SK-N-SH treated with all-trans-retinoic acid at 6 μM for 48 hours (cell line): ENCODE results near the gene TEX29.

Experiments
- ARNTL ChIP-seq: fragments of 450-650 bp; formaldehyde crosslinking; IDR thresholded peaks from 2 replicates; pipeline ENCODE4 v1.5.0; 2020; ENCODE audit warnings: low read depth, mild to moderate bottlenecking, moderate library complexity, borderline replicate concordance
- CREB5 ChIP-seq: fragments of 250-450 bp; sonication (Bioruptor Pico); IDR thresholded peaks from 2 replicates; pipeline ENCODE4 v1.5.1; 2020; ENCODE audit warnings: low read depth, mild to moderate bottlenecking, moderate library complexity
- GLIS3 ChIP-seq: fragments of 250-450 bp; sonication (Bioruptor Pico); IDR thresholded peaks from 2 replicates; pipeline ENCODE4 v1.5.0; 2020; ENCODE audit warnings: mild to moderate bottlenecking, moderate library complexity
- ISL1 ChIP-seq: fragments of 250-450 bp; sonication (Bioruptor Pico); IDR thresholded peaks from 2 replicates; pipeline ENCODE4 v2.1.2; 2022; ENCODE audit warnings: mild to moderate bottlenecking, moderate library complexity
- PATZ1 ChIP-seq: fragments of 250-450 bp; sonication (Bioruptor Pico); IDR thresholded peaks from 2 replicates; pipeline ENCODE4 v1.8.0; 2020; ENCODE audit warnings: mild to moderate bottlenecking, moderate library complexity, borderline replicate concordance
- RARB ChIP-seq: fragments of 250-450 bp; sonication (Bioruptor Pico); IDR thresholded peaks from 2 replicates; pipeline ENCODE4 v1.8.0; 2021; ENCODE audit warnings: mild to moderate bottlenecking, moderate library complexity
- TOX ChIP-seq: fragments of 250-450 bp; sonication (Bioruptor Pico); IDR thresholded peaks from 2 replicates; pipeline ENCODE4 v1.8.0; 2021; ENCODE audit warnings: mild to moderate bottlenecking, moderate library complexity, borderline replicate concordance
- TSHZ2 ChIP-seq: fragments of 250-450 bp; sonication (Bioruptor Pico); IDR thresholded peaks from 2 replicates; pipeline ENCODE4 v1.5.0; 2020; ENCODE audit warnings: mild to moderate bottlenecking, moderate library complexity
- ZNF8 ChIP-seq: fragments of 450-650 bp; formaldehyde crosslinking; IDR thresholded peaks from 2 replicates; pipeline ENCODE4 v1.5.0; 2020; ENCODE audit warnings: mild to moderate bottlenecking, moderate library complexity

GRCh38 chr13:111370570-111371535 lies 50.4 kb downstream of the TEX29 start:
- TF ChIP-seq RARB (CRISPR knock-in tag) (no peak), GLIS3 (CRISPR knock-in tag) (no peak), PATZ1 (CRISPR knock-in tag) (no peak), ISL1 (no peak), CREB5 (CRISPR knock-in tag) (no peak), TOX (CRISPR knock-in tag) (no peak), ARNTL (no peak), TSHZ2 (no peak), ZNF8 (CRISPR knock-in tag) (no peak)
